Measurements from ENCODE around the gene IGSF6.
A peak's percentile ranks its signal among the peaks of the same experiment; 100 is the strongest.

IGSF6 gene

GRCh38 chr16:21654466-21654865, 2.1 kb upstream of the IGSF6 start:
- no peak overlapping the region for H3K14ac ChIP-seq (ENCODE audit: low read length)
- no peak overlapping the region for H2BK120ac ChIP-seq (ENCODE audit: insufficient read depth, low read length, poor library complexity)
- H3K23ac ChIP-seq (ENCODE audit: low read length), result no peak overlapping the region
- H2AK5ac ChIP-seq (ENCODE audit: low read length), result no peak overlapping the region
- H3K18ac ChIP-seq (ENCODE audit: low read length), result no peak overlapping the region
- H3K27me3 ChIP-seq (ENCODE audit: insufficient read depth, low read length), result no peaks in the 10 kb centered on the region
- H3K4me2 ChIP-seq (ENCODE audit: low read length), result no peak overlapping the region
- no peak overlapping the region for H2BK5ac ChIP-seq (ENCODE audit: low read depth, low read length, poor library complexity)
- H3K4me3 ChIP-seq (ENCODE audit: low read depth, low read length), result no peak overlapping the region
- H4K91ac ChIP-seq (ENCODE audit: low read depth, low read length), result no peak overlapping the region
- no peaks in the 10 kb centered on the region for H3K79me2 ChIP-seq (ENCODE audit: control insufficient read depth, insufficient read depth, low read length, poor library complexity)
- H3K27ac ChIP-seq (ENCODE audit: low read depth, low read length), result no peak overlapping the region
- WGBS (ENCODE audit: extremely low coverage, insufficient coverage, insufficient read length), result no CpG with 5 or more reads among the region's 1 CpG
- no peaks in the 10 kb centered on the region for H3K79me1 ChIP-seq (ENCODE audit: low read length)
- H3K9me3 ChIP-seq (ENCODE audit: insufficient read depth, low read depth, low read length), result no peaks in the 10 kb centered on the region
- H4K8ac ChIP-seq (ENCODE audit: low read depth, low read length), result no peak overlapping the region
- DNase-seq, result no peak
- H3K4ac ChIP-seq (ENCODE audit: low read depth, low read length), result no peak overlapping the region
- no peak overlapping the region for H2AFZ ChIP-seq (ENCODE audit: insufficient read depth, low read length, poor library complexity)
- no peaks in the 10 kb centered on the region for H3K4me1 ChIP-seq (ENCODE audit: control insufficient read depth in 1 of 2, insufficient read depth in 2 of 2, low read length in 2 of 2)
- H4K12ac ChIP-seq (ENCODE audit: low read depth, low read length), result no peak overlapping the region
- no peak overlapping the region for H2BK12ac ChIP-seq (ENCODE audit: low read length)
- no peak overlapping the region for H3K9ac ChIP-seq (ENCODE audit: low read length)
- H3K36me3 ChIP-seq (ENCODE audit: control insufficient read depth in 1 of 2, insufficient read depth in 2 of 2, low read length in 2 of 2), result peaks cover 0 to 2% of the 10 kb centered on the region in 2 experiments

GRCh38 chr16:21653571-21653970, 1.2 kb upstream of the IGSF6 start:
- no peak overlapping the region for H3K4ac ChIP-seq (ENCODE audit: low read depth, low read length)
- no peak overlapping the region for H2BK12ac ChIP-seq (ENCODE audit: low read length)
- no peak overlapping the region for H3K14ac ChIP-seq (ENCODE audit: low read length)
- H3K23ac ChIP-seq (ENCODE audit: low read length), result no peak overlapping the region
- no peaks in the 10 kb centered on the region for H3K4me1 ChIP-seq (ENCODE audit: control insufficient read depth in 1 of 2, insufficient read depth in 2 of 2, low read length in 2 of 2)
- H2BK120ac ChIP-seq (ENCODE audit: insufficient read depth, low read length, poor library complexity), result no peak overlapping the region
- H2AFZ ChIP-seq (ENCODE audit: insufficient read depth, low read length, poor library complexity), result no peak overlapping the region
- no peak overlapping the region for H3K4me3 ChIP-seq (ENCODE audit: low read depth, low read length)
- H3K79me1 ChIP-seq (ENCODE audit: low read length), result no peaks in the 10 kb centered on the region
- no peak overlapping the region for H3K27ac ChIP-seq (ENCODE audit: low read depth, low read length)
- no peaks in the 10 kb centered on the region for H3K79me2 ChIP-seq (ENCODE audit: control insufficient read depth, insufficient read depth, low read length, poor library complexity)
- no peaks in the 10 kb centered on the region for H3K9me3 ChIP-seq (ENCODE audit: insufficient read depth, low read depth, low read length)
- peaks cover 0 to 2% of the 10 kb centered on the region in 2 experiments for H3K36me3 ChIP-seq (ENCODE audit: control insufficient read depth in 1 of 2, insufficient read depth in 2 of 2, low read length in 2 of 2)
- H2AK5ac ChIP-seq (ENCODE audit: low read length), result no peak overlapping the region
- no peak overlapping the region for H4K8ac ChIP-seq (ENCODE audit: low read depth, low read length)
- WGBS (ENCODE audit: extremely low coverage, insufficient coverage, insufficient read length), result no CpG with 5 or more reads among the region's 5 CpGs
- no peak overlapping the region for H4K12ac ChIP-seq (ENCODE audit: low read depth, low read length)
- no peak for DNase-seq
- H3K18ac ChIP-seq (ENCODE audit: low read length), result no peak overlapping the region
- no peak overlapping the region for H4K91ac ChIP-seq (ENCODE audit: low read depth, low read length)
- H2BK5ac ChIP-seq (ENCODE audit: low read depth, low read length, poor library complexity), result no peak overlapping the region
- no peaks in the 10 kb centered on the region for H3K27me3 ChIP-seq (ENCODE audit: insufficient read depth, low read length)
- no peak overlapping the region for H3K9ac ChIP-seq (ENCODE audit: low read length)
- no peak overlapping the region for H3K4me2 ChIP-seq (ENCODE audit: low read length)

GRCh38 chr16:21651515-21651914, 893 bp downstream of the IGSF6 start:
- Histone ChIP-seq H2BK5ac (ENCODE audit: low read depth, low read length, poor library complexity) (no peak overlapping the region), H3K9me3 (ENCODE audit: insufficient read depth, low read depth, low read length) (no peaks in the 10 kb centered on the region), H3K18ac (ENCODE audit: low read length) (no peak overlapping the region), H2BK120ac (ENCODE audit: insufficient read depth, low read length, poor library complexity) (no peak overlapping the region), H3K4me3 (ENCODE audit: low read depth, low read length) (no peak overlapping the region), H4K12ac (ENCODE audit: low read depth, low read length) (no peak overlapping the region), H3K27ac (ENCODE audit: low read depth, low read length) (no peak overlapping the region), H3K4ac (ENCODE audit: low read depth, low read length) (no peak overlapping the region), H4K91ac (ENCODE audit: low read depth, low read length) (no peak overlapping the region), H3K27me3 (ENCODE audit: insufficient read depth, low read length) (no peaks in the 10 kb centered on the region), H3K79me2 (ENCODE audit: control insufficient read depth, insufficient read depth, low read length, poor library complexity) (no peaks in the 10 kb centered on the region), H3K9ac (ENCODE audit: low read length) (no peak overlapping the region), H4K8ac (ENCODE audit: low read depth, low read length) (no peak overlapping the region), H2BK12ac (ENCODE audit: low read length) (no peak overlapping the region), H3K36me3 (ENCODE audit: control insufficient read depth in 1 of 2, insufficient read depth in 2 of 2, low read length in 2 of 2) (peaks cover 0 to 8% of the 10 kb centered on the region in 2 experiments), H3K23ac (ENCODE audit: low read length) (no peak overlapping the region), H2AK5ac (ENCODE audit: low read length) (no peak overlapping the region), H3K4me2 (ENCODE audit: low read length) (no peak overlapping the region), H2AFZ (ENCODE audit: insufficient read depth, low read length, poor library complexity) (no peak overlapping the region), H3K79me1 (ENCODE audit: low read length) (no peaks in the 10 kb centered on the region), H3K4me1 (ENCODE audit: control insufficient read depth in 1 of 2, insufficient read depth in 2 of 2, low read length in 2 of 2) (no peaks in the 10 kb centered on the region), H3K14ac (ENCODE audit: low read length) (no peak overlapping the region)
- WGBS (ENCODE audit: extremely low coverage, insufficient coverage, insufficient read length), result no CpG with 5 or more reads among the region's 3 CpGs
- no peak for DNase-seq

- Histone ChIP-seq H3K79me2 (ENCODE audit: control insufficient read depth, insufficient read depth, low read length, poor library complexity) (no peaks in the 10 kb centered on the region), H3K4me3 (ENCODE audit: low read depth, low read length) (no peak overlapping the region), H3K9ac (ENCODE audit: low read length) (no peak overlapping the region), H3K4me1 (ENCODE audit: control insufficient read depth in 1 of 2, insufficient read depth in 2 of 2, low read length in 2 of 2) (no peaks in the 10 kb centered on the region), H3K27ac (ENCODE audit: low read depth, low read length) (no peak overlapping the region), H3K9me3 (ENCODE audit: insufficient read depth, low read depth, low read length) (no peaks in the 10 kb centered on the region), H3K27me3 (ENCODE audit: insufficient read depth, low read length) (no peaks in the 10 kb centered on the region), H3K4ac (ENCODE audit: low read depth, low read length) (no peak overlapping the region), H3K14ac (ENCODE audit: low read length) (no peak overlapping the region), H4K12ac (ENCODE audit: low read depth, low read length) (no peak overlapping the region), H2BK120ac (ENCODE audit: insufficient read depth, low read length, poor library complexity) (no peak overlapping the region), H3K4me2 (ENCODE audit: low read length) (no peak overlapping the region), H2BK5ac (ENCODE audit: low read depth, low read length, poor library complexity) (no peak overlapping the region), H2AFZ (ENCODE audit: insufficient read depth, low read length, poor library complexity) (no peak overlapping the region), H3K18ac (ENCODE audit: low read length) (no peak overlapping the region), H2AK5ac (ENCODE audit: low read length) (no peak overlapping the region), H2BK12ac (ENCODE audit: low read length) (no peak overlapping the region), H4K91ac (ENCODE audit: low read depth, low read length) (no peak overlapping the region), H3K79me1 (ENCODE audit: low read length) (no peaks in the 10 kb centered on the region), H4K8ac (ENCODE audit: low read depth, low read length) (no peak overlapping the region), H3K36me3 (ENCODE audit: control insufficient read depth in 1 of 2, insufficient read depth in 2 of 2, low read length in 2 of 2) (peaks cover 0 to 8% of the 10 kb centered on the region in 2 experiments), H3K23ac (ENCODE audit: low read length) (no peak overlapping the region)
- WGBS (ENCODE audit: extremely low coverage, insufficient coverage, insufficient read length), result no CpG with 5 or more reads among the region's 1 CpG
- peak in 1 of 2 donors; percentile 25 for DNase-seq
These were observed 1.9 kb downstream of the IGSF6 start for GRCh38 chr16:21650521-21650920.
